Neural progenitor cell (in vitro differentiated cells): ENCODE measurements around the gene SUMF2.

ENCODE experiments used
- CTCF ChIP-seq: fragments of 200-600 bp; sonication (generic); IDR thresholded peaks from 2 replicates; pipeline ENCODE4 v1.5.1; 2017; ENCODE audit warnings: antibody characterized with exemption, mild to moderate bottlenecking
- EZH2phosphoT487 ChIP-seq: fragments of 200-600 bp; sonication (generic); IDR thresholded peaks from 2 replicates; pipeline ENCODE4 v1.6.1; 2017; ENCODE audit warnings: antibody characterized with exemption

GRCh38 chr7:56092789-56093531 is 28.9 kb downstream of the SUMF2 start, which contains the start of gene PHKG1:
- peak; percentile 28 for TF ChIP-seq CTCF
- no peak for TF ChIP-seq EZH2phosphoT487
